Epithelial cell of esophagus (primary cell): Measurements from ENCODE around the gene NLK.

ENCODE experiments used
- DNase-seq: peaks from one replicate; pipeline ENCODE4 v3.0.0; 2010; ENCODE audit warnings: low read depth
- H3K4me3 ChIP-seq: 2 replicates; pipeline ENCODE4 v1.5.1; 2011; ENCODE audit warnings: mild to moderate bottlenecking, low read length, control low read depth
- TF ChIP-seq, protein P1 (sequence below): IDR thresholded peaks from 2 replicates; pipeline ENCODE4 v1.5.1; 2011; ENCODE audit warnings: low read depth, mild to moderate bottlenecking, low read length, control low read depth, inconsistent platforms; ENCODE audit not compliant: insufficient read depth; ENCODE audit errors: missing control alignments

The NLK gene

DNA sequence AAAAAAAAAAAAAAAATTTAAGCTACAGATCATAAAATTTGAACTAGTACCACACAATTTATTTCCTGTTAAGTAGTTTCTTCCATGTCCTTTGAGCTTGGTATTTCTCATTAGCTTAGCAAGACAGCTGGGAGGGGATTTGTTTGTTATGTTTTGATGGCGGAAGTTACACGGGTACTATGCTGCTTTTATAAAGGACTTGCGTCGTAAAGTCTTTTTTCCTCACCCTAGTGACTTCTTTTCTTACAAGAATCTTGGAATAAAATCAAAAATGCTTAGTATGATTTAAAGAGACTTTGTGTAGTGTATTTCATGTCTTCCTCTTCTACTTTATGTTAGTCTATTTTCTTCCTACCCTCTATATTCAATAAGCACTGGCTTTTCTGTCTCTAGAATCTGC, 89.1 kb downstream of the NLK start:
- DNase-seq, result no peak
- H3K4me3 ChIP-seq, result no peak overlapping the region
- TF ChIP-seq, protein P1, sequence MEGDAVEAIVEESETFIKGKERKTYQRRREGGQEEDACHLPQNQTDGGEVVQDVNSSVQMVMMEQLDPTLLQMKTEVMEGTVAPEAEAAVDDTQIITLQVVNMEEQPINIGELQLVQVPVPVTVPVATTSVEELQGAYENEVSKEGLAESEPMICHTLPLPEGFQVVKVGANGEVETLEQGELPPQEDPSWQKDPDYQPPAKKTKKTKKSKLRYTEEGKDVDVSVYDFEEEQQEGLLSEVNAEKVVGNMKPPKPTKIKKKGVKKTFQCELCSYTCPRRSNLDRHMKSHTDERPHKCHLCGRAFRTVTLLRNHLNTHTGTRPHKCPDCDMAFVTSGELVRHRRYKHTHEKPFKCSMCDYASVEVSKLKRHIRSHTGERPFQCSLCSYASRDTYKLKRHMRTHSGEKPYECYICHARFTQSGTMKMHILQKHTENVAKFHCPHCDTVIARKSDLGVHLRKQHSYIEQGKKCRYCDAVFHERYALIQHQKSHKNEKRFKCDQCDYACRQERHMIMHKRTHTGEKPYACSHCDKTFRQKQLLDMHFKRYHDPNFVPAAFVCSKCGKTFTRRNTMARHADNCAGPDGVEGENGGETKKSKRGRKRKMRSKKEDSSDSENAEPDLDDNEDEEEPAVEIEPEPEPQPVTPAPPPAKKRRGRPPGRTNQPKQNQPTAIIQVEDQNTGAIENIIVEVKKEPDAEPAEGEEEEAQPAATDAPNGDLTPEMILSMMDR, result no peak

DNA sequence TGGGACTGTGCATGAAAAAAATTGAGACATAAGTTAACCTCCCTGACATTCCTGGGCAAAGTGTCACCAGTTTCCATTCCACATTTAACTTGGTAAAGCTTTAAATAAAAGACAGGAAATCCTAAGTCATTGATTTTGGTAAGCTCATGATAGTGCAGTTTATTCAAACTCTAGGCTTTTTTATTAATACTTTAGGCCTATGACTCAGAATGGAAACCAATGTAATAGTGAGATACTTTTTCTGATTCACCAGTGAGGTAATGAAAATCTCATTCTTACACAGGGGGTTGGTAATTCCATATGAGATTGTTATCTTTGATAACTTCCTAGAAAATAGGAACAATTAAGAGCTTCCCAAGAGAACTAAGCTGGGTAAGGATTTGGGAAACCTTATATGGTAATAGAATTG, 91.1 kb downstream of the NLK start:
- TF ChIP-seq, protein P1, result no peak
- DNase-seq, result peak; percentile 50
- no peak overlapping the region for H3K4me3 ChIP-seq

DNA sequence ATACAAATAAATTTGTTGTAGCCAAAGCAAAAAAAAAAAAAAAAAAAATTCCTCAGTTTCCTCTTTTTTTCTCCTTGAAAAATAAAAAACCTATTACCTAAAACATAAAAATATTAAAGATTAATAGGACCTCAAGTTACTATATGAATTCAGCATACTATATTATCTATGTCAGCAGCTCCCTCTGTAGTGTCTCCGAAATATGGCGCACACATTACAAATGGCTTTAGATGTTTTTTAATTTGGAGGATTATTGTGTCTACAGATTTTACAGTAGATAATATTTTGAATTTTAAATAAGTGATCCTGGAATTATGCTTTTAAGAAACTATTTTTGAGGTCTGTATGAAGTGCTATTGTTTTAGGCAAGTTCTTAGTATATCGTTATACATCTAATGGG, 94.4 kb downstream of the NLK start:
- H3K4me3 ChIP-seq, result no peak overlapping the region
- TF ChIP-seq, protein P1, result no peak
- no peak for DNase-seq

DNA sequence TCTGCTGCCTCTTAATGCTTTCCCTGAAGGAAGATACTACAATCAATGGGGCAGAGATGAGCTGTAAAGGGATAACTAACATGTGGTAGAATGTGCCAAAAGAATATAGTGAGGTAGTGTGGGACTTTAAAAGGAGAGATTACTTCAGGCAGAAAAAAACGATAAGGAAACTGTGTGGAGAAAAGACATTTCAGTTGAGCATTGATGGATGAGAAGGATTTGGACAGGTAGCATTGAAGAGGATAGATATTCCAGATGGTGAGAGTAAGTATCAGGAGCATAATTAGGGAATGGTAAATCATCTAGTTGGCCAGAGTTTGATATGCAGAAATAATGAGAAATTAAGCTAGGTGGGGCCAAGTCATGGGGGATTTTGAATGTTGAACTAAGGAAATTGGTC, 97.3 kb downstream of the NLK start:
- DNase-seq, result no peak
- H3K4me3 ChIP-seq, result no peak overlapping the region
- TF ChIP-seq, protein P1, result no peak

DNA sequence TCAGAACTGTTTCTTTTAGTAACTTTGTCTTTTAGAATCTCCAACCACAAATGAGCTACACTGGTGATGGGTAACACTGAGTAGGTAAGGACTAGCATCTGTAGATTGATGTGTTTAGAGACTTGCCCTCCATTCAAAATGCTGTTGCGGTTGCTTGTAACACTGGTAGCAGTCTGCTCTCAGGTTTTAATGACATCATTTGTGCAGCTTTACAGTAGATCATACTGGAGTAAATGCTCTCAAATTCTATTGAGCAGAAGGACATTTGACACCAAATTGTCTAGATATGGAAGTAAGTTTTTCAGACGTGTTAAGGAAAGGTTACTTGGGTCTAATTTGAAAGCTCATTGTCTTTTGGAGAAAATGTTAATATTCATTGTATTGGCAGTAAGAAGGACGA, 98.8 kb downstream of the NLK start:
- H3K4me3 ChIP-seq, result no peak overlapping the region
- TF ChIP-seq, protein P1, result no peak
- no peak for DNase-seq

DNA sequence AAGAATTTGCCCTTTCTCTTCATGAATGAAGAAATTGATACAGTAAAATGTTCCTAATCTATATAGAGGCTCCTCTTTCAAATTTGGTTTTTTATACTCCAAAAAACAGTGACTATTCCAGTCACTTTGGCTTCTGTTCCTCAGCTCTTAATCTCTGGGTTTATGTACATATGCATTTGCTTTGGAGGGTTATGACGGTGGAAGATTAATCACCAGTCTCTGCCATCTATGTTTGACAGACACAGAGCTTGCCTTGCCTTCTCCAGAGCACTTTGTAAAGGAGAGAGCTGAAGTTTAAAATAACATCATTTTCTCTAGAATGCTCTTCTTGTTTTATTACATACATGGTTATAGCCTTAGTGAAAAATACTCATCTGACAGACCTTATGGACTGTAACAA, 99.3 kb downstream of the NLK start:
- TF ChIP-seq, protein P1, result no peak
- DNase-seq, result no peak
- no peak overlapping the region for H3K4me3 ChIP-seq

DNA sequence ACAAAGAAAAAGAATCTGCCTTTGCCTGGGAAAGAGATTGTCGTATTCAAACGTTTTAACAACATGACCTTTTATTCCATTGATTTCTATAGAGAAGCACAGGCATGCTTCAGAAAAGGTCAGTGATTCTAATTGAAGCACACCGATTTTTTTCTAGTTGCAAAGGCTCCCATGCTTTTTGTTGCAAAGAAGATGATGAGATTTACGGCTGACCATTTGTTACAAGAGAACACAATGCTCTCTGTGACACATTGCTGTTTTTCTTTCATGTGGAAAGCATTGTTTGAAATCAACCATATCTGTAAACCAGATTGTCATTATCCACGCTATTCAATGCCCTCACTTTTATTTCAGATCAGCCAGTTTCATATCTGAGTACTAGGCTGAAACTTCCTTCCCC, 99.8 kb downstream of the NLK start:
- TF ChIP-seq, protein P1, result no peak
- no peak for DNase-seq
- H3K4me3 ChIP-seq, result no peak overlapping the region
